Spleen (tissue), 7 donors: ENCODE measurements around the gene TMEM14A.

Experiments
- CTCF ChIP-seq, 11 experiments: fragments of 200-600 bp in 7 of 11; fragments of 450-650 bp in 4 of 11; sonication (generic) in 4 of 11; IDR thresholded peaks in 8 of 11; conservative IDR thresholded peaks in 3 of 11; 1 replicate in 7 of 11; 2 replicates in 4 of 11; pipeline versions ENCODE4 v1.4.0 to v1.8.0; 2016 to 2021; ENCODE audit warnings: antibody characterized with exemption in 11 of 11, inconsistent platforms in 4 of 11, mild to moderate bottlenecking in 1 of 11
- POLR2A ChIP-seq, 3 donors: fragments of 450-650 bp; IDR thresholded peaks; one replicate each; pipeline ENCODE4 v1.5.1; 2017; ENCODE audit warnings: antibody characterized with exemption in 3 of 3, mild to moderate bottlenecking in 1 of 3
- POLR2AphosphoS5 ChIP-seq, 3 donors: sonication (generic); formaldehyde crosslinking; IDR thresholded peaks; one replicate each; pipeline ENCODE4 v1.5.1; 2017; ENCODE audit warnings: antibody characterized with exemption in 3 of 3
- donor health status: DM: no; HTN: no; CAD: no; lungs with moderate emphysema.
- donor health status: DM: no; HTN: no; CAD: no.
- donor health status: DM: no; HTN: no; CAD: no.

- TF ChIP-seq CTCF (IDR thresholded peaks at IDR 0.05 in 8 of 11, conservative IDR thresholded peaks at IDR 0.05 in 3 of 11) (no peak), POLR2A (IDR thresholded peaks at IDR 0.05) (no peak), POLR2AphosphoS5 (IDR thresholded peaks at IDR 0.05) (no peak)
These were observed 58.7 kb downstream of the TMEM14A start for GRCh38 chr6:52729576-52729975.
